ENCODE data around the gene RAB14. TPM values are rescaled to one million over a fixed set of nuclear protein-coding genes. Genes with fewer than 3 reads are reported as not detected.

The RAB14 gene
- total RNA-seq, 4 donors from 2014 or later, result 26.2 to 54.1 (median 33.8) TPM

GRCh38 chr9:121201045-121201737, 478 bp downstream of the RAB14 start:
- TF ChIP-seq POLR2A (IDR thresholded peaks at IDR 0.05) (no peak), CTCF (IDR thresholded peaks at IDR 0.05) (no peak)
- H3K4me1 ChIP-seq, result peaks cover 0 to 45% (median 13%) of the 10 kb centered on the region in 4 donors
- peak overlapping the region; percentile 91 to 98 (median 94) for H3K27ac ChIP-seq
- H3K27me3 ChIP-seq, result no peaks in the 10 kb centered on the region
- H3K36me3 ChIP-seq, result no peaks in the 10 kb centered on the region
- H3K9me3 ChIP-seq, result no peaks in the 10 kb centered on the region
- peak; percentile 35 to 78 (median 66) for DNase-seq
- H3K4me3 ChIP-seq, result peak overlapping the region; percentile 89 to 94 (median 92)

- Histone ChIP-seq H3K27me3 (no peaks in the 10 kb centered on the region), H3K4me3 (peak overlapping the region; percentile 89 to 94 (median 92)), H3K4me1 (peaks cover 0 to 53% (median 17%) of the 10 kb centered on the region in 4 donors), H3K36me3 (no peaks in the 10 kb centered on the region), H3K27ac (peak overlapping the region; percentile 91 to 98 (median 94)), H3K9me3 (no peaks in the 10 kb centered on the region)
- TF ChIP-seq CTCF (IDR thresholded peaks at IDR 0.05) (no peak), POLR2A (IDR thresholded peaks at IDR 0.05) (no peak)
- no peak for DNase-seq
Measured at GRCh38 chr9:121200356-121200755, 1.3 kb downstream of the RAB14 start.

GRCh38 chr9:121199921-121200320, 1.7 kb downstream of the RAB14 start:
- peaks cover 0 to 57% (median 19%) of the 10 kb centered on the region in 4 donors for H3K4me1 ChIP-seq
- TF ChIP-seq CTCF (IDR thresholded peaks at IDR 0.05) (no peak), POLR2A (IDR thresholded peaks at IDR 0.05) (no peak)
- peak overlapping the region; percentile 89 to 94 (median 92) for H3K4me3 ChIP-seq
- H3K27ac ChIP-seq, result peak overlapping the region in 3 of 4 donors; percentile 94 to 98 (median 95)
- no peak for DNase-seq
- H3K9me3 ChIP-seq, result no peaks in the 10 kb centered on the region
- no peaks in the 10 kb centered on the region for H3K27me3 ChIP-seq
- H3K36me3 ChIP-seq, result no peaks in the 10 kb centered on the region

- no peak for DNase-seq
- Histone ChIP-seq H3K27me3 (no peaks in the 10 kb centered on the region), H3K4me1 (peaks cover 0 to 70% (median 19%) of the 10 kb centered on the region in 4 donors), H3K4me3 (peak overlapping the region in 1 of 4 donors; percentile 91), H3K9me3 (no peaks in the 10 kb centered on the region), H3K27ac (no peak overlapping the region), H3K36me3 (no peaks in the 10 kb centered on the region)
- TF ChIP-seq POLR2A (IDR thresholded peaks at IDR 0.05), result no peak
- no peak for TF ChIP-seq CTCF (IDR thresholded peaks at IDR 0.05)
Measured at GRCh38 chr9:121198512-121199042, 3.1 kb downstream of the RAB14 start.

GRCh38 chr9:121197132-121197531, 4.5 kb downstream of the RAB14 start:
- H3K9me3 ChIP-seq, result no peaks in the 10 kb centered on the region
- no peaks in the 10 kb centered on the region for H3K27me3 ChIP-seq
- TF ChIP-seq CTCF (IDR thresholded peaks at IDR 0.05), result peak in 1 of 6 experiments; percentile 35
- no peak for TF ChIP-seq POLR2A (IDR thresholded peaks at IDR 0.05)
- H3K4me1 ChIP-seq, result peaks cover 0 to 84% (median 24%) of the 10 kb centered on the region in 4 donors
- no peak overlapping the region for H3K27ac ChIP-seq
- DNase-seq, result no peak
- H3K4me3 ChIP-seq, result no peak overlapping the region
- H3K36me3 ChIP-seq, result no peaks in the 10 kb centered on the region
